Activated CD8-positive, alpha-beta T cell treated with anti-CD3 and anti-CD28 coated beads, Interleukin-2, amount 10 ng/mL, durations not matched to agents 7 days and 5 days (primary cell): ENCODE measurements around the gene TAB2. TPM values are rescaled to one million over a fixed set of nuclear protein-coding genes. Genes with fewer than 3 reads are reported as not detected.

Experiments
- ATAC-seq: fragments of 150-1000 bp; cut with Tn5 transposase; one replicate; pipeline ENCODE4 v1.10.0; 2021; ENCODE audit warnings: moderate library complexity
- CTCF ChIA-PET: fragments of 350-600 bp; sonication (Branson Sonifier 250); formaldehyde crosslinking; loops from one replicate; lab custom pipeline; 2021; ENCODE audit warnings: antibody characterized with exemption; lab: Charles Lee
- POLR2A ChIA-PET: fragments of 350-600 bp; sonication (Branson Sonifier 250); formaldehyde crosslinking; loops from one replicate; lab custom pipeline; 2021; ENCODE audit warnings: antibody characterized with exemption; lab: Charles Lee
- DNase-seq: peaks from one replicate; pipeline ENCODE4 v3.0.0-alpha.2; 2020
- H3K27ac Mint-ChIP-seq: one replicate; pipeline ENCODE4 v1.8.0; 2021; ENCODE audit warnings: mild to moderate bottlenecking, mixed read lengths
- H3K27me3 Mint-ChIP-seq: one replicate; pipeline ENCODE4 v1.8.0; 2021; ENCODE audit warnings: low read depth, mixed read lengths
- H3K36me3 Mint-ChIP-seq: one replicate; pipeline ENCODE4 v1.8.0; 2021; ENCODE audit warnings: low read depth, mixed read lengths
- H3K4me1 Mint-ChIP-seq: one replicate; pipeline ENCODE4 v1.8.0; 2021; ENCODE audit warnings: low read depth, mixed read lengths
- H3K4me3 Mint-ChIP-seq: one replicate; pipeline ENCODE4 v1.8.0; 2021; ENCODE audit warnings: mild to moderate bottlenecking, mixed read lengths
- H3K9me3 Mint-ChIP-seq: one replicate; pipeline ENCODE4 v1.8.0; 2022; ENCODE audit warnings: mixed read lengths; ENCODE audit not compliant: insufficient read depth
- total RNA-seq, 2 experiments: library from RNA; stranded (reverse); gene quantifications; one replicate each; pipeline ENCODE4 v1.2.3, GENCODE V29; 2021

TAB2 gene
- total RNA-seq, 2 experiments from 2014 or later = 113 to 115 TPM

GRCh38 chr6:149368065-149368464 is 50.6 kb downstream of the TAB2 start:
- H3K9me3 Mint-ChIP-seq = no peaks in the 10 kb centered on the region
- no peak overlapping the region for H3K27ac Mint-ChIP-seq
- peaks cover 44% of the 10 kb centered on the region for H3K4me1 Mint-ChIP-seq
- ATAC-seq = peak; percentile 78
- DNase-seq = no peak
- H3K36me3 Mint-ChIP-seq = peaks cover 39% of the 10 kb centered on the region
- H3K27me3 Mint-ChIP-seq = no peaks in the 10 kb centered on the region
- H3K4me3 Mint-ChIP-seq = no peak overlapping the region
- POLR2A ChIA-PET = interaction anchor here (0.9 to 1.1 kb wide), 2 partner anchors 51 to 210 kb away, joined by 3 to 4 read pairs; partner anchors contain the start of gene TAB2
- CTCF ChIA-PET = interaction anchor here (1.1 to 1.8 kb wide), 3 partner anchors 64 to 339 kb away, joined by 3 to 5 read pairs (median 3); no protein-coding TSS in a partner anchor

- Mint-ChIP-seq H3K27ac (peak overlapping the region; percentile 65), H3K4me3 (no peak overlapping the region), H3K4me1 (peaks cover 43% of the 10 kb centered on the region), H3K27me3 (no peaks in the 10 kb centered on the region), H3K36me3 (peaks cover 55% of the 10 kb centered on the region), H3K9me3 (no peaks in the 10 kb centered on the region)
- ChIA-PET CTCF (interaction anchor here (0.7 to 2.1 kb wide), 2 partner anchors 11 to 22 kb away, joined by 3 to 7 read pairs; no protein-coding TSS in a partner anchor), POLR2A (no interaction called here)
- ATAC-seq (no peak), DNase-seq (no peak)
Observed at GRCh38 chr6:149371154-149371553, 53.6 kb downstream of the TAB2 start.

GRCh38 chr6:149372062-149372461 is 54.5 kb downstream of the TAB2 start:
- no peak for ATAC-seq
- no peak overlapping the region for H3K27ac Mint-ChIP-seq
- no peaks in the 10 kb centered on the region for H3K27me3 Mint-ChIP-seq
- peaks cover 49% of the 10 kb centered on the region for H3K4me1 Mint-ChIP-seq
- DNase-seq = no peak
- H3K4me3 Mint-ChIP-seq = no peak overlapping the region
- CTCF ChIA-PET = no interaction called here
- POLR2A ChIA-PET = no interaction called here
- H3K36me3 Mint-ChIP-seq = peaks cover 62% of the 10 kb centered on the region
- H3K9me3 Mint-ChIP-seq = no peaks in the 10 kb centered on the region

- no peak overlapping the region for H3K27ac Mint-ChIP-seq
- DNase-seq (no peak), ATAC-seq (no peak)
- no peaks in the 10 kb centered on the region for H3K27me3 Mint-ChIP-seq
- ChIA-PET POLR2A (no interaction called here), CTCF (interaction anchor here (0.7 to 0.9 kb wide), 2 partner anchors 12 to 311 kb away, joined by 3 to 4 read pairs; no protein-coding TSS in a partner anchor)
- H3K4me1 Mint-ChIP-seq = peaks cover 53% of the 10 kb centered on the region
- no peaks in the 10 kb centered on the region for H3K9me3 Mint-ChIP-seq
- peaks cover 73% of the 10 kb centered on the region for H3K36me3 Mint-ChIP-seq
- no peak overlapping the region for H3K4me3 Mint-ChIP-seq
Observed at GRCh38 chr6:149373511-149373910, 56.0 kb downstream of the TAB2 start.

- H3K36me3 Mint-ChIP-seq = peaks cover 87% of the 10 kb centered on the region
- peaks cover 55% of the 10 kb centered on the region for H3K4me1 Mint-ChIP-seq
- H3K4me3 Mint-ChIP-seq = no peak overlapping the region
- H3K27me3 Mint-ChIP-seq = no peaks in the 10 kb centered on the region
- H3K9me3 Mint-ChIP-seq = peaks cover 7% of the 10 kb centered on the region
- CTCF ChIA-PET = interaction anchor here (2.1 kb wide), 1 partner anchor 12 kb away, joined by 5 read pairs; no protein-coding TSS in a partner anchor
- ATAC-seq = no peak
- DNase-seq = no peak
- no peak overlapping the region for H3K27ac Mint-ChIP-seq
- POLR2A ChIA-PET = no interaction called here
Observed at GRCh38 chr6:149379977-149380376, 62.5 kb downstream of the TAB2 start.

- H3K4me1 Mint-ChIP-seq = peaks cover 52% of the 10 kb centered on the region
- no peaks in the 10 kb centered on the region for H3K27me3 Mint-ChIP-seq
- CTCF ChIA-PET = interaction anchor here (2.1 to 2.6 kb wide), 2 partner anchors 10 to 11 kb away, joined by 5 to 7 read pairs; no protein-coding TSS in a partner anchor
- H3K9me3 Mint-ChIP-seq = peaks cover 11% of the 10 kb centered on the region
- DNase-seq = no peak
- H3K36me3 Mint-ChIP-seq = peaks cover 88% of the 10 kb centered on the region
- ATAC-seq = no peak
- POLR2A ChIA-PET = no interaction called here
- H3K27ac Mint-ChIP-seq = no peak overlapping the region
- no peak overlapping the region for H3K4me3 Mint-ChIP-seq
Observed at GRCh38 chr6:149380523-149380922, 63.0 kb downstream of the TAB2 start.

- Mint-ChIP-seq H3K9me3 (peaks cover 30% of the 10 kb centered on the region), H3K27me3 (no peaks in the 10 kb centered on the region), H3K36me3 (peaks cover 92% of the 10 kb centered on the region), H3K4me1 (peaks cover 58% of the 10 kb centered on the region), H3K27ac (no peak overlapping the region), H3K4me3 (no peak overlapping the region)
- ATAC-seq = no peak
- ChIA-PET CTCF (interaction anchor here (1.2 to 2.6 kb wide), 2 partner anchors 13 to 134 kb away, joined by 4 to 7 read pairs; no protein-coding TSS in a partner anchor), POLR2A (no interaction called here)
- DNase-seq = no peak
Observed at GRCh38 chr6:149383371-149383770, 65.9 kb downstream of the TAB2 start.

- no peak for DNase-seq
- ChIA-PET CTCF (interaction anchor here (0.8 to 1.4 kb wide), 3 partner anchors 10 to 319 kb away, joined by 3 read pairs; no protein-coding TSS in a partner anchor), POLR2A (no interaction called here)
- Mint-ChIP-seq H3K9me3 (peaks cover 30% of the 10 kb centered on the region), H3K4me1 (peaks cover 48% of the 10 kb centered on the region), H3K27ac (no peak overlapping the region), H3K27me3 (no peaks in the 10 kb centered on the region), H3K36me3 (peaks cover 86% of the 10 kb centered on the region), H3K4me3 (no peak overlapping the region)
- no peak for ATAC-seq
Observed at GRCh38 chr6:149384464-149384863, 67.0 kb downstream of the TAB2 start.

- peaks cover 53% of the 10 kb centered on the region for H3K4me1 Mint-ChIP-seq
- ChIA-PET POLR2A (no interaction called here), CTCF (interaction anchor here (1.2 to 1.4 kb wide), 2 partner anchors 12 to 46 kb away, joined by 4 read pairs; no protein-coding TSS in a partner anchor)
- H3K36me3 Mint-ChIP-seq = peaks cover 88% of the 10 kb centered on the region
- ATAC-seq (peak; percentile 58), DNase-seq (no peak)
- peak overlapping the region; percentile 26 for H3K27ac Mint-ChIP-seq
- H3K4me3 Mint-ChIP-seq = no peak overlapping the region
- no peaks in the 10 kb centered on the region for H3K27me3 Mint-ChIP-seq
- H3K9me3 Mint-ChIP-seq = peaks cover 30% of the 10 kb centered on the region
Observed at GRCh38 chr6:149385998-149386646, 68.6 kb downstream of the TAB2 start.

GRCh38 chr6:149387779-149388512 is 70.4 kb downstream of the TAB2 start:
- ChIA-PET CTCF (interaction anchor here (0.8 kb wide), 1 partner anchor 342 kb away, joined by 3 read pairs; no protein-coding TSS in a partner anchor), POLR2A (interaction anchor here (0.6 kb wide), 1 partner anchor 363 kb away, joined by 4 read pairs; no protein-coding TSS in a partner anchor)
- DNase-seq = no peak
- Mint-ChIP-seq H3K36me3 (peaks cover 88% of the 10 kb centered on the region), H3K27ac (no peak overlapping the region), H3K4me3 (no peak overlapping the region), H3K9me3 (peaks cover 30% of the 10 kb centered on the region), H3K4me1 (peaks cover 57% of the 10 kb centered on the region), H3K27me3 (no peaks in the 10 kb centered on the region)
- no peak for ATAC-seq

- H3K4me3 Mint-ChIP-seq = no peak overlapping the region
- no peak overlapping the region for H3K27ac Mint-ChIP-seq
- H3K4me1 Mint-ChIP-seq = peaks cover 60% of the 10 kb centered on the region
- peaks cover 30% of the 10 kb centered on the region for H3K9me3 Mint-ChIP-seq
- peaks cover 86% of the 10 kb centered on the region for H3K36me3 Mint-ChIP-seq
- POLR2A ChIA-PET = no interaction called here
- no peaks in the 10 kb centered on the region for H3K27me3 Mint-ChIP-seq
- no peak for ATAC-seq
- CTCF ChIA-PET = no interaction called here
- DNase-seq = no peak
Observed at GRCh38 chr6:149389509-149390297, 72.2 kb downstream of the TAB2 start.
